ENCODE results near the gene ZNF263.
A peak's percentile ranks its signal among the peaks of the same experiment; 100 is the strongest.

Gene ZNF263

GRCh38 chr16:3282730-3283542 is at the start of gene ZNF263:
Gene ZNF263 (plus strand): TSS chr16:3283491. CDS start chr16:3283819, 328 bp downstream.
- CTCF ChIA-PET = interaction anchor here (5.6 kb wide), 1 partner anchor 16 kb away, joined by 35 read pairs; no protein-coding TSS in a partner anchor
- Histone ChIP-seq H3K27ac (ENCODE audit: extremely low read depth, low read depth, low read length) (peak within 1 kb of the TSS; percentile 94), H3K9me3 (ENCODE audit: control insufficient read depth, insufficient read depth, low read depth, low read length) (no peaks in the 10 kb centered on the region), H3K36me3 (ENCODE audit: control insufficient read depth in 2 of 2, insufficient read depth in 1 of 2, low read length in 2 of 2) (peaks cover 0 to 38% of the 10 kb centered on the region in 2 experiments; a peak in 1 of 3 replicates), H3K4me1 (ENCODE audit: control insufficient read depth, insufficient read depth, low read length) (no peaks in the 10 kb centered on the region), H3K4me3 (ENCODE audit: low read depth, low read length) (peak within 1 kb of the TSS; percentile 74)
- POLR2A ChIA-PET = interaction anchor here (0.6 to 3.0 kb wide), 26 partner anchors 9 to 405 kb away, joined by 3 to 21 read pairs (median 5); partner anchors contain the start of genes NAA60, OR1F1, TIGD7 and ZNF174
- TF ChIP-seq ZNF580 (tag by site-specific recombination; IDR thresholded peaks at IDR 0.05) (no peak), ZNF266 (tag by site-specific recombination; IDR thresholded peaks at IDR 0.05; ENCODE audit: low read depth) (no peak), ZNF341 (tag by site-specific recombination; IDR thresholded peaks at IDR 0.05; ENCODE audit: low read depth) (no peak; the same call in 1 of the 2 replicates), RBAK (tag by site-specific recombination; IDR thresholded peaks at IDR 0.05) (no peak), SCRT2 (tag by site-specific recombination; IDR thresholded peaks at IDR 0.05) (no peak), ZBTB7A (tag by site-specific recombination; IDR thresholded peaks at IDR 0.05; ENCODE audit: low read depth) (0 out of 2 replicates have a peak, but pooled peaks have one; percentile 14), ZNF211 (tag by site-specific recombination; IDR thresholded peaks at IDR 0.05; ENCODE audit: low read depth) (no peak), ZNF544 (tag by site-specific recombination; IDR thresholded peaks at IDR 0.05) (no peak), IKZF3 (tag by site-specific recombination; IDR thresholded peaks at IDR 0.05) (peak; percentile 96), ZBTB6 (tag by site-specific recombination; IDR thresholded peaks at IDR 0.05) (peak; percentile 93), ZFP69B (tag by site-specific recombination; IDR thresholded peaks at IDR 0.05) (no peak; the same call in 1 of the 2 replicates), KLF17 (tag by site-specific recombination; IDR thresholded peaks at IDR 0.05) (no peak; the same call in 1 of the 2 replicates), ZNF175 (tag by site-specific recombination; IDR thresholded peaks at IDR 0.05) (no peak), HOXA7 (CRISPR knock-in tag; IDR thresholded peaks at IDR 0.05; ENCODE audit: borderline replicate concordance) (no peak), ZNF335 (tag by site-specific recombination; conservative IDR thresholded peaks at IDR 0.05) (peak; percentile 84), ZNF157 (tag by site-specific recombination; IDR thresholded peaks at IDR 0.05) (no peak), ZNF248 (tag by site-specific recombination; IDR thresholded peaks at IDR 0.05) (no peak), HOXD13 (CRISPR knock-in tag; IDR thresholded peaks at IDR 0.05; ENCODE audit: borderline replicate concordance) (no peak), ZNF529 (tag by site-specific recombination; IDR thresholded peaks at IDR 0.05; ENCODE audit: insufficient replicate concordance) (no peak), ZBTB21 (tag by site-specific recombination; IDR thresholded peaks at IDR 0.05) (peak; percentile 57; the same call in 1 of the 2 replicates), ZNF221 (tag by site-specific recombination; IDR thresholded peaks at IDR 0.05; ENCODE audit: borderline replicate concordance) (no peak), ZNF433 (tag by site-specific recombination; IDR thresholded peaks at IDR 0.05; ENCODE audit: low read depth) (no peak), ZNF548 (tag by site-specific recombination; IDR thresholded peaks at IDR 0.05) (no peak), ZNF514 (tag by site-specific recombination; IDR thresholded peaks at IDR 0.05) (no peak), ZNF324 (tag by site-specific recombination; IDR thresholded peaks at IDR 0.05) (peak; percentile 83; the same call in 1 of the 2 replicates), ZNF621 (tag by site-specific recombination; IDR thresholded peaks at IDR 0.05) (no peak), SETDB1 (IDR thresholded peaks at IDR 0.05; ENCODE audit: insufficient read length, low read length) (no peak), ZNF549 (tag by site-specific recombination; IDR thresholded peaks at IDR 0.05) (no peak), ZNF670 (tag by site-specific recombination; IDR thresholded peaks at IDR 0.05; ENCODE audit: low read depth) (no peak), ZNF510 (tag by site-specific recombination; IDR thresholded peaks at IDR 0.05; ENCODE audit: insufficient replicate concordance) (no peak), ZSCAN23 (tag by site-specific recombination; IDR thresholded peaks at IDR 0.05) (no peak), ZNF488 (tag by site-specific recombination; IDR thresholded peaks at IDR 0.05) (no peak), ZNF239 (tag by site-specific recombination; IDR thresholded peaks at IDR 0.05) (no peak)

All from HEK293 (cell line).